SK-N-SH treated with all-trans-retinoic acid at 6 μM for 48 hours (cell line): ENCODE measurements around the gene URB1.

ENCODE experiments used
- ATAC-seq: fragments of 200-7000 bp; cut with Tn5 transposase; 3 replicates; pipeline ENCODE4 v1.9.1; 2020; ENCODE audit warnings: mild to moderate bottlenecking, moderate library complexity
- CSDC2 ChIP-seq: fragments of 250-450 bp; sonication (Bioruptor Pico); IDR thresholded peaks from 2 replicates; pipeline ENCODE4 v1.5.0; 2020; ENCODE audit warnings: mild to moderate bottlenecking, moderate library complexity
- ESRRG ChIP-seq: fragments of 250-450 bp; sonication (Bioruptor Pico); IDR thresholded peaks from 2 replicates; pipeline ENCODE4 v1.6.1; 2021; ENCODE audit warnings: mild to moderate bottlenecking
- GLIS3 ChIP-seq: fragments of 250-450 bp; sonication (Bioruptor Pico); IDR thresholded peaks from 2 replicates; pipeline ENCODE4 v1.5.0; 2020; ENCODE audit warnings: mild to moderate bottlenecking, moderate library complexity
- ISL1 ChIP-seq: fragments of 250-450 bp; sonication (Bioruptor Pico); IDR thresholded peaks from 2 replicates; pipeline ENCODE4 v2.1.2; 2022; ENCODE audit warnings: mild to moderate bottlenecking, moderate library complexity
- PPARA ChIP-seq: fragments of 250-450 bp; sonication (Bioruptor Pico); IDR thresholded peaks from 2 replicates; pipeline ENCODE4 v1.5.0; 2020; ENCODE audit warnings: mild to moderate bottlenecking, borderline replicate concordance
- RARB ChIP-seq: fragments of 250-450 bp; sonication (Bioruptor Pico); IDR thresholded peaks from 2 replicates; pipeline ENCODE4 v1.8.0; 2021; ENCODE audit warnings: mild to moderate bottlenecking, moderate library complexity
- SNAI2 ChIP-seq: fragments of 250-450 bp; sonication (Bioruptor Pico); IDR thresholded peaks from 2 replicates; pipeline ENCODE4 v1.5.0; 2020; ENCODE audit warnings: mild to moderate bottlenecking, moderate library complexity
- TOX ChIP-seq: fragments of 250-450 bp; sonication (Bioruptor Pico); IDR thresholded peaks from 2 replicates; pipeline ENCODE4 v1.8.0; 2021; ENCODE audit warnings: mild to moderate bottlenecking, moderate library complexity, borderline replicate concordance
- TSHZ2 ChIP-seq: fragments of 250-450 bp; sonication (Bioruptor Pico); IDR thresholded peaks from 2 replicates; pipeline ENCODE4 v1.5.0; 2020; ENCODE audit warnings: mild to moderate bottlenecking, moderate library complexity
- ZNF70 ChIP-seq: fragments of 450-650 bp; formaldehyde crosslinking; IDR thresholded peaks from 2 replicates; pipeline ENCODE4 v1.5.0; 2020; ENCODE audit warnings: mild to moderate bottlenecking, moderate library complexity
- ZNF8 ChIP-seq: fragments of 450-650 bp; formaldehyde crosslinking; IDR thresholded peaks from 2 replicates; pipeline ENCODE4 v1.5.0; 2020; ENCODE audit warnings: mild to moderate bottlenecking, moderate library complexity
- TF ChIP-seq, protein P1 (sequence below): fragments of 250-450 bp; sonication (Bioruptor Pico); IDR thresholded peaks from 2 replicates; pipeline ENCODE4 v1.5.1; 2021; ENCODE audit warnings: mild to moderate bottlenecking, moderate library complexity
- TF ChIP-seq, protein P2 (sequence below): fragments of 250-450 bp; sonication (Bioruptor Pico); IDR thresholded peaks from 2 replicates; pipeline ENCODE4 v1.8.0; 2020; ENCODE audit warnings: mild to moderate bottlenecking, moderate library complexity, borderline replicate concordance
- TF ChIP-seq, protein P3 (sequence below): fragments of 250-450 bp; sonication (Bioruptor Pico); IDR thresholded peaks from 2 replicates; pipeline ENCODE4 v1.5.1; 2020; ENCODE audit warnings: low read depth, mild to moderate bottlenecking, moderate library complexity
- TF ChIP-seq, protein P4 (sequence below): fragments of 250-450 bp; sonication (Bioruptor Pico); IDR thresholded peaks from 2 replicates; pipeline ENCODE4 v1.8.0; 2021; ENCODE audit warnings: low read depth, mild to moderate bottlenecking, moderate library complexity, borderline replicate concordance

The URB1 gene

DNA sequence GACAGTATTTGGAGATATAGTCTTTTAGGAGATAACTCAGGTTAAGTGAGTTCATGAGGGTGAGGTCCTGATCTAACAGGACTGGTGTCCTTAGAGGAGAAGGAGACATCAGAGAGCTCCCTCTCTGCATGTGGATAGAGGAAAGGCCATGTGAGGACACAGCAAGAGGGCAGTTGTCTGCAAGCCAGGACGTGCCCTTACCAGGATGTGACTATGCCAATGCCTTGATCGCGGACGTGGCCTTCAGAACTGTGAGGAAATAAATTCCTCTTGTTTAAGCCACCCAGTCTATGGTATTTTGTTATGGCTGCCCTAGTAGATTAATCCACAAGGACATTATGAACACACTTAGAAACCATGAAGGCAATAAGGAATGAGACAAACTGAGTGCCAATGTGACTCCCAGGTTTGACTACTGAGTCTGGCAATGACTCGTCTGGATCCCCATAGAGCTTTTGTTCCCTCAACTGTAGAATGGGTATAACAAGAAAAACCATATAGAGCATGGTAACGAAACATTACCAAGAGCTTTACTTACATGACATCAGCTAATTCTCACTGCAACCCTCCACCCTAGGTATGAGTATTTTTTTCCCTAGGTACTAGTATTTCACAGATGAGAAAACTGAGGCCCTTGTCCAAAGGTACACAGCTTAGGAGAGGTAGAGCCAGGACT is 6.5 kb downstream of the URB1 start:
- ATAC-seq: peak; percentile 18
- TF ChIP-seq PPARA (no peak), ISL1 (CRISPR knock-in tag) (no peak), SNAI2 (CRISPR knock-in tag) (no peak), RARB (CRISPR knock-in tag) (no peak), ESRRG (no peak), TOX (CRISPR knock-in tag) (no peak), GLIS3 (no peak), ZNF70 (CRISPR knock-in tag) (no peak), ZNF8 (no peak)
- TF ChIP-seq, protein P1, sequence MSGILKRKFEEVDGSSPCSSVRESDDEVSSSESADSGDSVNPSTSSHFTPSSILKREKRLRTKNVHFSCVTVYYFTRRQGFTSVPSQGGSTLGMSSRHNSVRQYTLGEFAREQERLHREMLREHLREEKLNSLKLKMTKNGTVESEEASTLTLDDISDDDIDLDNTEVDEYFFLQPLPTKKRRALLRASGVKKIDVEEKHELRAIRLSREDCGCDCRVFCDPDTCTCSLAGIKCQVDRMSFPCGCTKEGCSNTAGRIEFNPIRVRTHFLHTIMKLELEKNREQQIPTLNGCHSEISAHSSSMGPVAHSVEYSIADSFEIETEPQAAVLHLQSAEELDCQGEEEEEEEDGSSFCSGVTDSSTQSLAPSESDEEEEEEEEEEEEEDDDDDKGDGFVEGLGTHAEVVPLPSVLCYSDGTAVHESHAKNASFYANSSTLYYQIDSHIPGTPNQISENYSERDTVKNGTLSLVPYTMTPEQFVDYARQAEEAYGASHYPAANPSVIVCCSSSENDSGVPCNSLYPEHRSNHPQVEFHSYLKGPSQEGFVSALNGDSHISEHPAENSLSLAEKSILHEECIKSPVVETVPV (CRISPR knock-in tag): no peak
- TF ChIP-seq, protein P2, sequence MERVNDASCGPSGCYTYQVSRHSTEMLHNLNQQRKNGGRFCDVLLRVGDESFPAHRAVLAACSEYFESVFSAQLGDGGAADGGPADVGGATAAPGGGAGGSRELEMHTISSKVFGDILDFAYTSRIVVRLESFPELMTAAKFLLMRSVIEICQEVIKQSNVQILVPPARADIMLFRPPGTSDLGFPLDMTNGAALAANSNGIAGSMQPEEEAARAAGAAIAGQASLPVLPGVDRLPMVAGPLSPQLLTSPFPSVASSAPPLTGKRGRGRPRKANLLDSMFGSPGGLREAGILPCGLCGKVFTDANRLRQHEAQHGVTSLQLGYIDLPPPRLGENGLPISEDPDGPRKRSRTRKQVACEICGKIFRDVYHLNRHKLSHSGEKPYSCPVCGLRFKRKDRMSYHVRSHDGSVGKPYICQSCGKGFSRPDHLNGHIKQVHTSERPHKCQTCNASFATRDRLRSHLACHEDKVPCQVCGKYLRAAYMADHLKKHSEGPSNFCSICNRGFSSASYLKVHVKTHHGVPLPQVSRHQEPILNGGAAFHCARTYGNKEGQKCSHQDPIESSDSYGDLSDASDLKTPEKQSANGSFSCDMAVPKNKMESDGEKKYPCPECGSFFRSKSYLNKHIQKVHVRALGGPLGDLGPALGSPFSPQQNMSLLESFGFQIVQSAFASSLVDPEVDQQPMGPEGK: no peak
- TF ChIP-seq, protein P3, sequence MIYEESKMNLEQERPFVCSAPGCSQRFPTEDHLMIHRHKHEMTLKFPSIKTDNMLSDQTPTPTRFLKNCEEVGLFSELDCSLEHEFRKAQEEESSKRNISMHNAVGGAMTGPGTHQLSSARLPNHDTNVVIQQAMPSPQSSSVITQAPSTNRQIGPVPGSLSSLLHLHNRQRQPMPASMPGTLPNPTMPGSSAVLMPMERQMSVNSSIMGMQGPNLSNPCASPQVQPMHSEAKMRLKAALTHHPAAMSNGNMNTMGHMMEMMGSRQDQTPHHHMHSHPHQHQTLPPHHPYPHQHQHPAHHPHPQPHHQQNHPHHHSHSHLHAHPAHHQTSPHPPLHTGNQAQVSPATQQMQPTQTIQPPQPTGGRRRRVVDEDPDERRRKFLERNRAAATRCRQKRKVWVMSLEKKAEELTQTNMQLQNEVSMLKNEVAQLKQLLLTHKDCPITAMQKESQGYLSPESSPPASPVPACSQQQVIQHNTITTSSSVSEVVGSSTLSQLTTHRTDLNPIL (CRISPR knock-in tag): no peak

DNA sequence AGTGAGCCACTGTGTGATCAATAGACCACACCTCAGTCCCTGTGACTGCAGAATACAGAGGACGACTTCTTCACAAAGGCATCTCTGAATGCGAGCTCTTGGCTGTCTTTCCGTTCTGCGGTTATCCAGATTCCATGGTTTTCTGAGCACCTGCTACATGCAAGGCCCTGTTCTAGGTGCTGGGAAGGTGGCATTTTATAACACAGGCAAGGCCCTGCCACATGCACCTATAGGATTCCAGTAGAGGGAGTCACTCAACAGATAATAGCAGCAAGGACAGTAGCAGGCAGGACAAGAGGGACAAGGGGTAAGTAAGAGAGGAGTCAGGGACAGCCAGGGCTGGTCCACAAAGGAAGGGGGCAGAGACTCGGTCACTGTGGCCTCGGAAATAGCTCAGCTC is 9.0 kb downstream of the URB1 start:
- TF ChIP-seq PPARA: no peak
- no peak for ATAC-seq

GRCh38 chr21:32382108-32382644 is 10.6 kb downstream of the URB1 start:
- ATAC-seq: peak; percentile 77
- TF ChIP-seq, protein P1 (CRISPR knock-in tag): no peak
- TF ChIP-seq CSDC2 (CRISPR knock-in tag): no peak
- TF ChIP-seq TOX (CRISPR knock-in tag): no peak
- peak; percentile 37; the same call in 1 of the 2 replicates for TF ChIP-seq ISL1 (CRISPR knock-in tag)
- TF ChIP-seq TSHZ2 (CRISPR knock-in tag): no peak
- TF ChIP-seq, protein P2: 0 out of 2 replicates have a peak, but pooled peaks have one; percentile 16
- no peak for TF ChIP-seq PPARA
- TF ChIP-seq, protein P4, sequence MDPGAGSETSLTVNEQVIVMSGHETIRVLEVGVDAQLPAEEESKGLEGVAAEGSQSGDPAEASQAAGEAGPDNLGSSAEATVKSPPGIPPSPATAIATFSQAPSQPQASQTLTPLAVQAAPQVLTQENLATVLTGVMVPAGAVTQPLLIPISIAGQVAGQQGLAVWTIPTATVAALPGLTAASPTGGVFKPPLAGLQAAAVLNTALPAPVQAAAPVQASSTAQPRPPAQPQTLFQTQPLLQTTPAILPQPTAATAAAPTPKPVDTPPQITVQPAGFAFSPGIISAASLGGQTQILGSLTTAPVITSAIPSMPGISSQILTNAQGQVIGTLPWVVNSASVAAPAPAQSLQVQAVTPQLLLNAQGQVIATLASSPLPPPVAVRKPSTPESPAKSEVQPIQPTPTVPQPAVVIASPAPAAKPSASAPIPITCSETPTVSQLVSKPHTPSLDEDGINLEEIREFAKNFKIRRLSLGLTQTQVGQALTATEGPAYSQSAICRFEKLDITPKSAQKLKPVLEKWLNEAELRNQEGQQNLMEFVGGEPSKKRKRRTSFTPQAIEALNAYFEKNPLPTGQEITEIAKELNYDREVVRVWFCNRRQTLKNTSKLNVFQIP (CRISPR knock-in tag): no peak
- TF ChIP-seq, all 23 proteins: peak for 2
